MCF 10A (cell line): Measurements from ENCODE around the gene SCRN3. TPM values are rescaled to one million over a fixed set of nuclear protein-coding genes. Genes with fewer than 3 reads are reported as not detected.

Experiments used
- BruUV-seq: library from RNA; stranded (reverse); fragments of 400-500 nt; replicated peaks from 2 replicates; lab custom pipeline; 2021; lab: Mats Ljungman, UMichigan
- CTCF ChIA-PET: fragments of 300-600 bp; sonication (Branson Sonifier 250); formaldehyde crosslinking; extraction: SDS; loops from one replicate; lab custom pipeline; 2021; ENCODE audit warnings: antibody characterized with exemption, inconsistent platforms; lab: Yijun Ruan, JAX
- POLR2A ChIA-PET: fragments of 300-600, 350-650 bp; sonication (Branson Sonifier 250); formaldehyde crosslinking; extraction: SDS; loops from one replicate; lab custom pipeline; 2020; ENCODE audit warnings: antibody characterized with exemption, inconsistent platforms; lab: Yijun Ruan, JAX
- DNase-seq: peaks from one replicate; pipeline ENCODE4 v3.0.0-alpha.2; 2018; ENCODE audit not compliant: unreplicated experiment
- H3K27ac Mint-ChIP-seq: one replicate; pipeline ENCODE4 v1.8.0; 2022; ENCODE audit warnings: mild to moderate bottlenecking, low read depth, mixed read lengths; ENCODE audit not compliant: unreplicated experiment
- H3K27me3 Mint-ChIP-seq: one replicate; pipeline ENCODE4 v1.8.0; 2022; ENCODE audit warnings: mixed read lengths; ENCODE audit not compliant: insufficient read depth, unreplicated experiment
- H3K36me3 Mint-ChIP-seq: one replicate; pipeline ENCODE4 v1.8.0; 2022; ENCODE audit warnings: mild to moderate bottlenecking, moderate library complexity, mixed read lengths; ENCODE audit not compliant: insufficient read depth, unreplicated experiment
- H3K4me1 Mint-ChIP-seq: one replicate; pipeline ENCODE4 v1.8.0; 2022; ENCODE audit warnings: mixed read lengths; ENCODE audit not compliant: insufficient read depth, unreplicated experiment
- H3K4me3 Mint-ChIP-seq: one replicate; pipeline ENCODE4 v1.8.0; 2022; ENCODE audit warnings: mild to moderate bottlenecking, moderate library complexity, mixed read lengths; ENCODE audit not compliant: unreplicated experiment
- H3K9me3 Mint-ChIP-seq: one replicate; pipeline ENCODE4 v1.8.0; 2022; ENCODE audit warnings: mixed read lengths; ENCODE audit not compliant: unreplicated experiment
- CTCF ChIP-seq: fragments of 200-600 bp; IDR thresholded peaks from one replicate; pipeline ENCODE4 v1.8.0; 2022; ENCODE audit warnings: antibody characterized with exemption, mild to moderate bottlenecking; ENCODE audit not compliant: unreplicated experiment
- intact Hi-C: fragments of 100-400 bp; cut with micrococcal nuclease; formaldehyde crosslinking; loops from 2 replicates; pipeline ENCODE4 v1.14.1; 2022
- total RNA-seq: library from RNA; stranded (reverse); gene quantifications from 2 replicates; pipeline ENCODE4 v1.2.3, GENCODE V29; 2022

The SCRN3 gene
- total RNA-seq, 1 experiment from 2014 or later: 27.3 TPM

- no peak overlapping the region for H3K4me3 Mint-ChIP-seq
- ChIA-PET POLR2A (interaction anchor here (0.9 kb wide), 1 partner anchor 9 kb away, joined by 4 read pairs; no protein-coding TSS in a partner anchor), CTCF (no interaction called here)
- H3K4me1 Mint-ChIP-seq: no peaks in the 10 kb centered on the region
- no peaks in the 10 kb centered on the region for H3K36me3 Mint-ChIP-seq
- H3K27me3 Mint-ChIP-seq: no peaks in the 10 kb centered on the region
- no peak for DNase-seq
- no peak overlapping the region for H3K27ac Mint-ChIP-seq
- BruUV-seq: no TSS peak
- TF ChIP-seq CTCF: no peak
- no peaks in the 10 kb centered on the region for H3K9me3 Mint-ChIP-seq
- intact Hi-C loops: no loop called here
These were observed 54.7 kb downstream of the SCRN3 start for GRCh38 chr2:174450021-174450816.

GRCh38 chr2:174454566-174454965 is 59.0 kb downstream of the SCRN3 start:
- TF ChIP-seq CTCF: no peak
- H3K4me3 Mint-ChIP-seq: no peak overlapping the region
- H3K27me3 Mint-ChIP-seq: no peaks in the 10 kb centered on the region
- ChIA-PET POLR2A (no interaction called here), CTCF (interaction anchor here (0.5 kb wide), 1 partner anchor 9 kb away, joined by 4 read pairs; no protein-coding TSS in a partner anchor)
- intact Hi-C loops: no loop called here
- BruUV-seq: no TSS peak
- H3K36me3 Mint-ChIP-seq: no peaks in the 10 kb centered on the region
- H3K27ac Mint-ChIP-seq: no peak overlapping the region
- no peak for DNase-seq
- H3K4me1 Mint-ChIP-seq: no peaks in the 10 kb centered on the region
- no peaks in the 10 kb centered on the region for H3K9me3 Mint-ChIP-seq

- H3K4me3 Mint-ChIP-seq: no peak overlapping the region
- ChIA-PET POLR2A (interaction anchor here (1.1 kb wide), 1 partner anchor 238 kb away, joined by 3 read pairs; no protein-coding TSS in a partner anchor), CTCF (interaction anchor here (0.6 to 5.3 kb wide), 12 partner anchors 15 to 237 kb away, joined by 3 to 104 read pairs (median 5); partner anchors contain the start of gene GPR155)
- no peak overlapping the region for H3K27ac Mint-ChIP-seq
- no peaks in the 10 kb centered on the region for H3K27me3 Mint-ChIP-seq
- no peaks in the 10 kb centered on the region for H3K4me1 Mint-ChIP-seq
- BruUV-seq: no TSS peak
- TF ChIP-seq CTCF: no peak
- no peak for DNase-seq
- no peaks in the 10 kb centered on the region for H3K36me3 Mint-ChIP-seq
- H3K9me3 Mint-ChIP-seq: no peaks in the 10 kb centered on the region
- intact Hi-C loops: no loop called here
These were observed 65.7 kb downstream of the SCRN3 start for GRCh38 chr2:174461221-174461620.

- intact Hi-C loops: no loop called here
- Mint-ChIP-seq H3K27ac (no peak overlapping the region), H3K4me3 (no peak overlapping the region), H3K9me3 (no peaks in the 10 kb centered on the region), H3K36me3 (no peaks in the 10 kb centered on the region), H3K27me3 (no peaks in the 10 kb centered on the region), H3K4me1 (no peaks in the 10 kb centered on the region)
- BruUV-seq: no TSS peak
- TF ChIP-seq CTCF: no peak
- no peak for DNase-seq
- CTCF ChIA-PET: interaction anchor here (1.1 to 1.5 kb wide), 6 partner anchors 11 to 224 kb away, joined by 3 to 6 read pairs (median 4); no protein-coding TSS in a partner anchor
- POLR2A ChIA-PET: no interaction called here
These were observed 69.8 kb downstream of the SCRN3 start for GRCh38 chr2:174465327-174465726.
